BLaER1 (cell line): ENCODE results near the gene ZFAND2A.
"Not testable (repeated sequence)": the region's sequence is repeated elsewhere in the genome, so short reads cannot be mapped to it uniquely, and the experiment has no call there.

Source experiments
- H3K27ac ChIP-seq: shearing (Covaris generic); formaldehyde crosslinking; 2 replicates; pipeline ENCODE4 v1.8.1; 2022
- H3K27me3 ChIP-seq: shearing (Covaris generic); formaldehyde crosslinking; 2 replicates; pipeline ENCODE4 v1.8.1; 2022
- H3K36me3 ChIP-seq: shearing (Covaris generic); formaldehyde crosslinking; 2 replicates; pipeline ENCODE4 v1.8.1; 2022
- H3K4me1 ChIP-seq: shearing (Covaris generic); formaldehyde crosslinking; 2 replicates; pipeline ENCODE4 v1.8.1; 2022
- H3K4me2 ChIP-seq: shearing (Covaris generic); formaldehyde crosslinking; 2 replicates; pipeline ENCODE4 v1.8.1; 2022
- H3K4me3 ChIP-seq: shearing (Covaris generic); formaldehyde crosslinking; 2 replicates; pipeline ENCODE4 v1.8.1; 2022
- H3K9ac ChIP-seq: shearing (Covaris generic); formaldehyde crosslinking; 2 replicates; pipeline ENCODE4 v1.8.1; 2022
- H3K9me3 ChIP-seq: shearing (Covaris generic); formaldehyde crosslinking; 2 replicates; pipeline ENCODE4 v1.8.1; 2022
- H4K20me1 ChIP-seq: shearing (Covaris generic); formaldehyde crosslinking; 2 replicates; pipeline ENCODE4 v1.8.1; 2022
- Cebpa-rat ChIP-seq: shearing (Covaris generic); IDR thresholded peaks from 2 replicates; pipeline ENCODE4 v1.8.1; 2022

ZFAND2A gene

DNA sequence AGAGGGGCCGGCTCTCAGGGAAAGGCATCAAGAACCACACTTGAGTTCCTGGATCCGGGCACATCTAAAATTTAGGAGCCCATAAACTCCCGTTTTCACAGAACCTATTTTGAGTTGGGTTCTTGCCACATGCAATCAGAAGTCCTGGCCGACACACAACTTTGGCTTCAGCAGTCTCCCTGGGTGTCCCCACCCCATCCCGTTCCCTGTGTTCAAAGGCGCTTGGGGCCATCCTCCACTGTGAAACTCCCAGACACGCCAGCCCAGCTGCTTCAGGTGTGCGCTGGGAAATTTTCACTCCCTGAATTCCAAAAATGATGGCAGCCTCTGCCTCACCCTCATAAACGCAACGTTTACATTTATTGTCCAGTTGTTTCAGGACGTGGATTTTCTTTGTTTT is 8.4 kb upstream of the ZFAND2A start:
- TF ChIP-seq Cebpa-rat, result no peak
- peaks cover 27% of the 10 kb centered on the region for H3K4me1 ChIP-seq
- H4K20me1 ChIP-seq, result no peaks in the 10 kb centered on the region
- no peaks in the 10 kb centered on the region for H3K9me3 ChIP-seq
- no peaks in the 10 kb centered on the region for H3K27me3 ChIP-seq
- no peak overlapping the region for H3K9ac ChIP-seq
- no peak overlapping the region for H3K4me3 ChIP-seq
- H3K36me3 ChIP-seq, result 0 out of 2 replicates have a peak, but pooled peaks cover 6% of the 10 kb centered on the region
- no peak overlapping the region for H3K4me2 ChIP-seq
- no peak overlapping the region for H3K27ac ChIP-seq

DNA sequence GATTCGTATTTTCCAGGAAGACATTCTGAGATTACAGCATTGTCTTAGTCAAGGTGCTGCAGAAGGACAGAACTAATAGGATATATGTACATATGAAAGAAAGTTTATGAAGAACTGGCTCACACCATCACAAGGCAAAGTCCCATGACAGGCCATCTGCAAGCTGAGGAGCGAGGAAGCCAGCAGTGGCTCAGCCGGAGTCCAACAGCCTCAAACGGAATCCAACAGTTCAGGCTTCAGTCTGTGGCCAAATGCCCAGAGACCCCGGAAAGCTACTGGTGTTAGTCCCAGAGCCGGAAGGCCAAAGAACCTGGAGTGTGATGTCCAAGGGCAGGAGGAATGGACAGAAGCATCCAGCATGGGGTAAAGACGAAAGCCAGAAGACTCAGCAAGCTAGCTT is 4.4 kb upstream of the ZFAND2A start:
- Histone ChIP-seq H3K4me1 (peaks cover 11% of the 10 kb centered on the region), H3K9me3 (no peaks in the 10 kb centered on the region)
- no peak for TF ChIP-seq Cebpa-rat

DNA sequence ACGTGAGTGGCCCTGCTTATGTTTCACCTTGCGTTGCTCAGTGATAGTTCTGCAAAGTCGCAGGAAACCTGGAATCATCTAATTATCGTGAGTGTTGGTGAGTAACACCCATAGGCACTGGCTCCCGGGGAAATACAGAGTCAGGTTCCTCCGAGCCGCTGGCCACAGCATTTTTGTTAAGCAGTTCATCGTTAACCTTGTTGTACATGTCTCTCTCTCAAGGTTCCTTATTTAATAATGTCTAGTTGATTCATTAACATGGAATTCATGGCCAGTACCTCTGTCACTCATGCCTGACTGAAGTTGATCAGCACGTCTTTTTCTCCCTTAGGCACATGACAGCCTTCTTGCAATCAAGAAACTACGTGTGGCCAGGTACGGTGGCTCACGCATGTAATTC is 3.1 kb upstream of the ZFAND2A start:
- peaks cover 16% of the 10 kb centered on the region for H3K36me3 ChIP-seq
- H3K4me3 ChIP-seq, result no peak overlapping the region
- H3K9me3 ChIP-seq, result no peaks in the 10 kb centered on the region
- H3K27me3 ChIP-seq, result no peaks in the 10 kb centered on the region
- H3K27ac ChIP-seq, result no peak overlapping the region
- no peak for TF ChIP-seq Cebpa-rat
- no peak overlapping the region for H3K4me2 ChIP-seq
- H3K9ac ChIP-seq, result no peak overlapping the region
- H3K4me1 ChIP-seq, result peaks cover 22% of the 10 kb centered on the region
- peaks cover 11% of the 10 kb centered on the region; the same call in 1 of the 2 replicates for H4K20me1 ChIP-seq

More for the DNA sequence above, 4.4 kb upstream of the ZFAND2A start:
- Histone ChIP-seq H3K36me3 (peaks cover 11% of the 10 kb centered on the region; the same call in 1 of the 2 replicates), H3K4me3 (no peak overlapping the region), H3K27me3 (no peaks in the 10 kb centered on the region), H3K27ac (no peak overlapping the region), H3K9ac (no peak overlapping the region), H3K4me2 (no peak overlapping the region), H4K20me1 (no peaks in the 10 kb centered on the region)

GRCh38 chr7:1160670-1161021 is 650 bp upstream of the ZFAND2A start:
- peaks cover 23% of the 10 kb centered on the region for H3K4me1 ChIP-seq
- peak overlapping the region; percentile 88 for H3K27ac ChIP-seq
- H3K4me2 ChIP-seq, result peak overlapping the region; percentile 99
- peak overlapping the region; percentile 89 for H3K4me3 ChIP-seq
- H3K9ac ChIP-seq, result peak overlapping the region; percentile 88
- peaks cover 15% of the 10 kb centered on the region; the same call in 1 of the 2 replicates for H4K20me1 ChIP-seq
- H3K9me3 ChIP-seq, result no peaks in the 10 kb centered on the region
- H3K27me3 ChIP-seq, result no peaks in the 10 kb centered on the region
- H3K36me3 ChIP-seq, result peaks cover 38% of the 10 kb centered on the region
- no peak for TF ChIP-seq Cebpa-rat

DNA sequence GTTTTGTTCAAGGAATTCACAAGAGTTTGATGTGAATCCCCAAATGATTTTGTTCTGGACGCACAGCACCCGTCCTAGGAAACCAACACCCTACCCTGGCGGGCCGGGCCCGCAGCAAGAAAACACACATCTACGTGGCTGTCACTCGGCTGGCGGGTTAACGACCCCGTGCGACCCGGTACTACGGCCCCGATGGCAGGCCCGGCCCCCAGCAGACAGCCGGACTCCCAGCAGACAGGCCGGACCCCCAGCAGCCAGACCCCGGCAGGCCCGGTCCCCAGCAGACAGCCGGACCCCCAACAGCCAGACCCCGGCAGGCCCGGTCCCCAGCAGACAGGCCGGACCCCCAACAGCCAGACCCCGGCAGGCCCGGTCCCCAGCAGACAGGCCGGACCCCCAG is 765 bp downstream of the ZFAND2A start:
- Histone ChIP-seq H3K4me1 (peaks cover 23% of the 10 kb centered on the region), H3K4me2 (peak overlapping the region; percentile 97), H3K9ac (peak overlapping the region; percentile 88), H3K4me3 (peak overlapping the region; percentile 89), H3K36me3 (peaks cover 48% of the 10 kb centered on the region), H3K27ac (peak overlapping the region; percentile 70), H4K20me1 (peaks cover 15% of the 10 kb centered on the region; the same call in 1 of the 2 replicates)
- H3K27me3 ChIP-seq, H3K9me3 ChIP-seq: not testable (repeated sequence)

DNA sequence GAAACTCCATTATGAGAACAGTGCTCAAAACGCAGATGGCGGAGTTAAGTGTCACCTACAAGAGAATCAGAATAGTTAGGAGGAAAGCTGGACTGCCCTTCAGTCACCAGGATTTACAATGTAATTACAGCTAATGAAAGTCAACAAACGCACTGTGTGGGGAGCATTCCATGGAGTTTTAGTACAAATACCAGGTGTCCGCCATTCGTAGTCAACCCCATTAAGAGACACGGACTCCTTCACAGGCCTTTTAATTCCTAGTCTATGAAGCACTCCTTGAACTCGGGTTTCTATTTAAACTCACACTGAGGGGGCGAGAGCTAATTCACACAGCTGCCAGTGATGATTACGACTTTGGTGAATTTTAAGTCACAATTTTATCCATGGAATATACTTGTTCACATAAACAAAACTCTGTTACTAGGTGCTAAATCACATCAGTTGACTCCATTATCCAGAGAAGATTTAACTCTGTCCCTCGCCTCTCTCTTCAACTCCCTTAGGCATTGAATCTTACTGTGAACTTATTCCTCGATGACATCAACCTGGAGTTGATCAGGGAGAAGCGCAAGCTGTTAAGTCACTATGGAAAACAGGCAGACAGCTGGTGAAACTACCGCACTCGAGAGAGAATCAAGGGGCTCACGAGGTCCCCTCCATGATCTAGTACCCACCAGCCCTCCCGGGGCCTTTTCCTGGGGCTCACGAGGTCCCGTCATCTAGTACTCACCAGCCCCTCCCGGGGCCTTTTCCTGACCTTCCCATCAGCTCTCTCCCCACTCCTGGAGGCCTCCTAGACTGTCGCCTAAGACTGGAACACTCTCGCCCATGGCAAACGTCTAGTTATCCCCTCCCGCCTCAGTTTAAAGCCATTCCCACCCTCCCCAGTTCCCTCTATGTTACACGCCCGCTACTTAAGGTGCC is 1.5 kb downstream of the ZFAND2A start:
- TF ChIP-seq Cebpa-rat, result no peak
- H3K36me3 ChIP-seq, result peaks cover 55% of the 10 kb centered on the region
- peaks cover 15% of the 10 kb centered on the region; the same call in 1 of the 2 replicates for H4K20me1 ChIP-seq
- H3K4me2 ChIP-seq, result peak overlapping the region; percentile 97
- peak overlapping the region; percentile 89 for H3K4me3 ChIP-seq
- H3K4me1 ChIP-seq, result peaks cover 23% of the 10 kb centered on the region
- H3K27ac ChIP-seq, result peak overlapping the region; percentile 70
- peak overlapping the region; percentile 88 for H3K9ac ChIP-seq
- no peaks in the 10 kb centered on the region for H3K27me3 ChIP-seq
- H3K9me3 ChIP-seq, result no peaks in the 10 kb centered on the region

DNA sequence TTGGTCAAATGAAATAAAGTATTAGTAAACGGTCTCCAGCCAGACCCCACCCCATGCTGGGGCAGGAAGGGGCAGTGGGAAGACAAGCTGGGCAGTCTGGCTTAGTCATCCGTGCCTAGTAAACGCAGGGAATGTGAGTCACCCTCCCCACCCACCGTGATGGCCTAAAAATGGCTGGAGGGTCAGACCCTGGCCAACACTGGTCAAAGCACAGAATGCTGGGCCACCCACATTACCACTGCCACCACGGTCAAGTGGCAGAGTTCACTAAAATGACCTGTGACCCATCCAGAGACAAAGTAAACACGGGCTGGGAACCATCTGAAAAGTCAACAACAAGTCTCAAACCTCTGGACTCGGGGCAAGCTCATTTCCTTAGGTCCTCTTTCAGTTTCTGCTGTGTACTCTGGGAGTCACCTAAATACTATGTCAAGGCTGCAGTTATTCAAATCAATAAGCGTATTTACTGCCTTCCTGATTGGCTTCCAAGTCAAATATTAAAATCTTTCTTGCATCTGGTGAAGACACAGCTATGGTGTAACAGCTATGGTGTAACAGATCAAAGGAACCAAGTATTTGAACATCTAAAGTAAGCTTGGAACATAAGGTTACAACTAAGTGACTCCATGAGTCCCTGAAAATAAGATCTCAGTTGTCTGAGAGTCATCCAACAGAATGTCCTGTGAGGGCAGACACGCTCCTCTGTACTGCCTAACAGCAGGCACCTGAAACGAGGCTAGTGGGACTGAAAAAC is 3.0 kb downstream of the ZFAND2A start:
- peaks cover 15% of the 10 kb centered on the region; the same call in 1 of the 2 replicates for H4K20me1 ChIP-seq
- H3K4me3 ChIP-seq, result no peak overlapping the region
- H3K4me1 ChIP-seq, result peaks cover 23% of the 10 kb centered on the region
- peaks cover 64% of the 10 kb centered on the region for H3K36me3 ChIP-seq
- H3K27ac ChIP-seq, result no peak overlapping the region
- no peaks in the 10 kb centered on the region for H3K27me3 ChIP-seq
- H3K9ac ChIP-seq, result no peak overlapping the region
- H3K9me3 ChIP-seq, result no peaks in the 10 kb centered on the region
- no peak overlapping the region for H3K4me2 ChIP-seq
- no peak for TF ChIP-seq Cebpa-rat

- not testable (repeated sequence) for H3K27me3 ChIP-seq, H3K4me3 ChIP-seq, H3K9ac ChIP-seq, H3K9me3 ChIP-seq, H3K4me2 ChIP-seq, H3K27ac ChIP-seq
- peaks cover 15% of the 10 kb centered on the region; the same call in 1 of the 2 replicates for H4K20me1 ChIP-seq
- peaks cover 19% of the 10 kb centered on the region for H3K4me1 ChIP-seq
- peaks cover 73% of the 10 kb centered on the region for H3K36me3 ChIP-seq
These were observed 3.9 kb downstream of the ZFAND2A start for GRCh38 chr7:1155818-1156781.

DNA sequence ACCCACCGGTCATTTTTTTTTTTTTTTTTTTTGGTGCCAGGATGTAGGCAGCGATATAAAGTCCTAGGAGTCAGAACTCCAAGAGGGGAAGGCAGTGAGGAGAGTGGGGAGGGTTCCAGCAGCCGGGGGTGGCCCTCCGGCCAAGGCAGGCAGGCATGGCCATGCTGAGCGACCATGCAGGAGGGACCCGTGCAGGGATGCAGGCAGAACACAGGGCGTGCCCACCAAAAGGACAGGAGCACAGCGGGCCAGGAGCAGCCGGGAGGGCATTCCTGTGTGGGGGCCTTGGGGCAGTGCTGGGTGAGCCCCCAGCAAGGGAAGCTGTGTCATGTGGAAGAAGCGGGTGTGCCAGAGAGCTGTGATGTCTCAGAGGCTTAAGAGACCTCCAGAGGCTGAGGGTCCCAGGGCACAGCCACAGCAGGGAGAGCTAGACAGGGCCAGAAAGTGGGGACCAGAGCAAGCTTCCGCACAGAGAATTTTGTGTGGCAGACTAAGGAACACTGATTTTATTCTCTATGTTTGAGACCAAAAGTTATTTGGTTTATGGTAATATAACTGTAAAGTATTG is 5.7 kb downstream of the ZFAND2A start:
- Histone ChIP-seq H3K4me1 (peaks cover 13% of the 10 kb centered on the region), H3K4me2 (no peak overlapping the region), H4K20me1 (peaks cover 15% of the 10 kb centered on the region; the same call in 1 of the 2 replicates), H3K9me3 (no peaks in the 10 kb centered on the region), H3K4me3 (no peak overlapping the region), H3K9ac (no peak overlapping the region), H3K36me3 (peaks cover 91% of the 10 kb centered on the region), H3K27ac (no peak overlapping the region), H3K27me3 (no peaks in the 10 kb centered on the region)
- TF ChIP-seq Cebpa-rat, result no peak
